ENCODE data around the gene MARS1.
A peak's percentile ranks its signal among the peaks of the same experiment; 100 is the strongest.

The MARS1 gene

DNA sequence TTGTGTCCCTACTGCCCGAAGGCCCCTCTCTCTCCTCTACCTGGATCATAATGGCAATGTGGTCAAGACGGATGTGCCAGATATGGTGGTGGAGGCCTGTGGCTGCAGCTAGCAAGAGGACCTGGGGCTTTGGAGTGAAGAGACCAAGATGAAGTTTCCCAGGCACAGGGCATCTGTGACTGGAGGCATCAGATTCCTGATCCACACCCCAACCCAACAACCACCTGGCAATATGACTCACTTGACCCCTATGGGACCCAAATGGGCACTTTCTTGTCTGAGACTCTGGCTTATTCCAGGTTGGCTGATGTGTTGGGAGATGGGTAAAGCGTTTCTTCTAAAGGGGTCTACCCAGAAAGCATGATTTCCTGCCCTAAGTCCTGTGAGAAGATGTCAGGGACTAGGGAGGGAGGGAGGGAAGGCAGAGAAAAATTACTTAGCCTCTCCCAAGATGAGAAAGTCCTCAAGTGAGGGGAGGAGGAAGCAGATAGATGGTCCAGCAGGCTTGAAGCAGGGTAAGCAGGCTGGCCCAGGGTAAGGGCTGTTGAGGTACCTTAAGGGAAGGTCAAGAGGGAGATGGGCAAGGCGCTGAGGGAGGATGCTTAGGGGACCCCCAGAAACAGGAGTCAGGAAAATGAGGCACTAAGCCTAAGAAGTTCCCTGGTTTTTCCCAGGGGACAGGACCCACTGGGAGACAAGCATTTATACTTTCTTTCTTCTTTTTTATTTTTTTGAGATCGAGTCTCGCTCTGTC, 31.0 kb upstream of the MARS1 start:
- no peak for FAIRE-seq
- no peak for DNase-seq (ENCODE audit: insufficient read length, low spot score)
- TF ChIP-seq POLR2AphosphoS5 (IDR thresholded peaks at IDR 0.05; ENCODE audit: low read depth, low read length) (no peak), POLR2A (IDR thresholded peaks at IDR 0.05; ENCODE audit: low read depth, low read length) (no peak), TAF1 (IDR thresholded peaks at IDR 0.05; ENCODE audit: low read depth, low read length) (no peak), SPI1 (IDR thresholded peaks at IDR 0.05; ENCODE audit: low read depth, low read length) (no peak), PAX5 (IDR thresholded peaks at IDR 0.05; ENCODE audit: insufficient read depth, low read length, severe bottlenecking) (no peak), POU2F2 (IDR thresholded peaks at IDR 0.05; ENCODE audit: low read depth, low read length) (no peak)

DNA sequence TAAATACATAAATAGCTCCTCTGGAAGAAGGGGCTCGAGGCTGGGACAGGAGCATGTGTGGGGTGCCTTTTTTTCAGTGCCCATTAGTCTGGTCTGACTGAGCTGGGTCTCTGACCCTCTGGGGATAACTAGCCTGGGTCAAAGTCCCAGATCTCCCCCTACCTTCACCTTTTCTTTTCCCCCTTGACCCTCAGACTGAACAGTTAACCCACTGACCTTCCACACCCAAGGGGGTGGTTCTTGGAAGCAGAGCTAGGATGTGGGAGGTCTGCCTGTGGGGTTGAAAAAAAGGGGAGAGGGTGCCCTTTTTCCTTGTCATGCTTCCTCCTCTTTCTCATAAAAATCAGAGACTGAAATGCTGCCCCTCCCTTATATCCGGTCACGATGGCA, 29.2 kb upstream of the MARS1 start:
- DNase-seq (ENCODE audit: insufficient read length, low spot score) (no peak), FAIRE-seq (no peak)
- no peak; the same call in 1 of the 2 replicates for TF ChIP-seq TAF1 (IDR thresholded peaks at IDR 0.05; ENCODE audit: low read depth, low read length)
- TF ChIP-seq SPI1 (IDR thresholded peaks at IDR 0.05; ENCODE audit: low read depth, low read length): no peak
- no peak for TF ChIP-seq POU2F2 (IDR thresholded peaks at IDR 0.05; ENCODE audit: low read depth, low read length)
- peak; percentile 26; the same call in 1 of the 2 replicates for TF ChIP-seq POLR2A (IDR thresholded peaks at IDR 0.05; ENCODE audit: low read depth, low read length)
- no peak for TF ChIP-seq POLR2AphosphoS5 (IDR thresholded peaks at IDR 0.05; ENCODE audit: low read depth, low read length)

GRCh38 chr12:57459055-57459749, 28.7 kb upstream of the MARS1 start:
- DNase-seq (ENCODE audit: insufficient read length, low spot score): peak; percentile 74
- TF ChIP-seq POLR2A (IDR thresholded peaks at IDR 0.05; ENCODE audit: low read depth, low read length) (0 out of 2 replicates have a peak, but pooled peaks have one; percentile 1), PAX5 (IDR thresholded peaks at IDR 0.05; ENCODE audit: insufficient read depth, low read length, severe bottlenecking) (no peak), SPI1 (IDR thresholded peaks at IDR 0.05; ENCODE audit: low read depth, low read length) (peak; percentile 31; the same call in 1 of the 2 replicates), POLR2AphosphoS5 (IDR thresholded peaks at IDR 0.05; ENCODE audit: low read depth, low read length) (no peak), POU2F2 (IDR thresholded peaks at IDR 0.05; ENCODE audit: low read depth, low read length) (no peak), TAF1 (IDR thresholded peaks at IDR 0.05; ENCODE audit: low read depth, low read length) (no peak)
- FAIRE-seq: peak; percentile 90

DNA sequence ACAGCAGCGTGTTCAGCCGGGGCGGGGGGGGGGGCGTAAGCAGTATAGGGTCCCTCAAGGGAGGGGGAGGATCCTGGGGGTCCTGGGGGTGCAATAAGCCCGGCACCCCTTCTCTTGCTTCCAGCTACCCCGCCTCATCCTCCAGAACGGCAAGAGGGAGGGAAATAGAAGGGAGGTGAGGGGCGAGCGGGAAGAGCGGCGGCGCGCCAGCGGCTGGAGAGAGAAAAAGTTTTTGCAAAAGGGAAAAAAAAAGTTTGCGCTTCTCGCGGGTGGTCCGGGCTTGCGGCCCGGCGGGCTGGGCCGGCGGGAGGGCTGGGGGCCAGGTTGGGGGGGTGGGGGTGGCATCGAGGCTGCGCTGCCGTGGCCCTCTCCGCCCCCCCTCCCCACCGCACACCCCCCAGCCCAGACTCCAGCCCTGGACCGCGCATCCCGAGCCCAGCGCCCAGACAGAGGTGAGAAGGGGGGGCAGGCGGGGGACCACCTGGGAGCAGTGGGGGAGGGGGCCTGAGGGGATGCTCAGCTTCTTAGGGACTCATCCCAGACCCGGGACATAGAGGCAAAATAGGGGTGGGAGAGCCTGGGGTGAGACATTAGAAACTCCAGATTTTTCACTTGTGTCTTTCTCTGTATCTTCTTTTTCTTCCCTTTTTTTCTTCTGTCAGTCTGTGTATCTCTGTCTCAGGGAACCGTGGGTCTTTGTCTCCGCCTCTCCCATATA, 28.0 kb upstream of the MARS1 start, which contains the start of gene GLI1:
TSS of gene GLI1 (plus strand) at position 36 of the 718 bp plus-strand sequence. CDS start 3,907 bp downstream, outside the sequence.
- no peak for DNase-seq (ENCODE audit: insufficient read length, low spot score)
- FAIRE-seq: no peak
- TF ChIP-seq POLR2AphosphoS5 (IDR thresholded peaks at IDR 0.05; ENCODE audit: low read depth, low read length) (no peak), POU2F2 (IDR thresholded peaks at IDR 0.05; ENCODE audit: low read depth, low read length) (no peak), SPI1 (IDR thresholded peaks at IDR 0.05; ENCODE audit: low read depth, low read length) (no peak), TAF1 (IDR thresholded peaks at IDR 0.05; ENCODE audit: low read depth, low read length) (no peak), POLR2A (IDR thresholded peaks at IDR 0.05; ENCODE audit: low read depth, low read length) (no peak), PAX5 (IDR thresholded peaks at IDR 0.05; ENCODE audit: insufficient read depth, low read length, severe bottlenecking) (no peak)

- FAIRE-seq: peak; percentile 40
- TF ChIP-seq POU2F2 (IDR thresholded peaks at IDR 0.05; ENCODE audit: low read depth, low read length) (no peak), TAF1 (IDR thresholded peaks at IDR 0.05; ENCODE audit: low read depth, low read length) (no peak), POLR2A (IDR thresholded peaks at IDR 0.05; ENCODE audit: low read depth, low read length) (no peak), POLR2AphosphoS5 (IDR thresholded peaks at IDR 0.05; ENCODE audit: low read depth, low read length) (no peak), PAX5 (IDR thresholded peaks at IDR 0.05; ENCODE audit: insufficient read depth, low read length, severe bottlenecking) (no peak), SPI1 (IDR thresholded peaks at IDR 0.05; ENCODE audit: low read depth, low read length) (no peak)
- no peak for DNase-seq (ENCODE audit: insufficient read length, low spot score)
Observed at GRCh38 chr12:57460468-57460784, 27.4 kb upstream of the MARS1 start.

DNA sequence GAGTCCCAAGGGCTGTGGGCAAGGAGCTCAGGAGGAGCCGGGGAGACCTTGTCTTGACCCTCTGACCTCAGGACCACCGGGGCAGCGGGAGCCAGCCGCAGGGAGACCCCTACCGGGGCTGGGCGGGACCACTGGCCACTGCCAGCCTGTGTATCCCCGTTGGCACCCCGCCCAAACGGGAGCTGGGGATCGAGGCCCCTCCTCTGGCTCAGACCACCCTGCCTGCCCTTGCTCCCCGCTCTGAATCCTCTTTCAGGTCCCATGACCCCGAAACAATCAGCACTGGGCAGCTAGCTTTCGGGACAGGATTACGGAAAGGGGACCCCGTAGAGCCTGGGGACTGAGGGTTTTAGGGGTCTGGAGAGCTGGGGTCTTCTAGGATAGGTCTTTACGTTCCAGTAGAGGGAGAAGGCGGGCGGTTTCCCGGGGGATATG, 27.0 kb upstream of the MARS1 start:
- TF ChIP-seq POLR2A (IDR thresholded peaks at IDR 0.05; ENCODE audit: low read depth, low read length) (no peak), SPI1 (IDR thresholded peaks at IDR 0.05; ENCODE audit: low read depth, low read length) (no peak), POLR2AphosphoS5 (IDR thresholded peaks at IDR 0.05; ENCODE audit: low read depth, low read length) (no peak), TAF1 (IDR thresholded peaks at IDR 0.05; ENCODE audit: low read depth, low read length) (no peak), POU2F2 (IDR thresholded peaks at IDR 0.05; ENCODE audit: low read depth, low read length) (no peak), PAX5 (IDR thresholded peaks at IDR 0.05; ENCODE audit: insufficient read depth, low read length, severe bottlenecking) (no peak)
- no peak for FAIRE-seq
- DNase-seq (ENCODE audit: insufficient read length, low spot score): no peak

- TF ChIP-seq POU2F2 (IDR thresholded peaks at IDR 0.05; ENCODE audit: low read depth, low read length) (no peak), TAF1 (IDR thresholded peaks at IDR 0.05; ENCODE audit: low read depth, low read length) (no peak), PAX5 (IDR thresholded peaks at IDR 0.05; ENCODE audit: insufficient read depth, low read length, severe bottlenecking) (no peak), POLR2A (IDR thresholded peaks at IDR 0.05; ENCODE audit: low read depth, low read length) (no peak), POLR2AphosphoS5 (IDR thresholded peaks at IDR 0.05; ENCODE audit: low read depth, low read length) (no peak), SPI1 (IDR thresholded peaks at IDR 0.05; ENCODE audit: low read depth, low read length) (no peak)
- DNase-seq (ENCODE audit: insufficient read length, low spot score) (no peak), FAIRE-seq (no peak)
Observed at GRCh38 chr12:57461276-57461916, 26.5 kb upstream of the MARS1 start.

GRCh38 chr12:57461917-57462250, 26.0 kb upstream of the MARS1 start:
- TF ChIP-seq POLR2A (IDR thresholded peaks at IDR 0.05; ENCODE audit: low read depth, low read length): no peak
- no peak for TF ChIP-seq TAF1 (IDR thresholded peaks at IDR 0.05; ENCODE audit: low read depth, low read length)
- TF ChIP-seq POLR2AphosphoS5 (IDR thresholded peaks at IDR 0.05; ENCODE audit: low read depth, low read length): no peak
- no peak for TF ChIP-seq PAX5 (IDR thresholded peaks at IDR 0.05; ENCODE audit: insufficient read depth, low read length, severe bottlenecking)
- no peak for TF ChIP-seq POU2F2 (IDR thresholded peaks at IDR 0.05; ENCODE audit: low read depth, low read length)
- TF ChIP-seq SPI1 (IDR thresholded peaks at IDR 0.05; ENCODE audit: low read depth, low read length): no peak
- no peak for FAIRE-seq

More at GRCh38 chr12:57461917-57462250, 26.0 kb upstream of the MARS1 start:
- DNase-seq (ENCODE audit: insufficient read length, low spot score): no peak

Measured in GM12891 (cell line).